Suppressor macrophage treated with lipopolysaccharide for 1 hour (primary cell): Measurements from ENCODE around the gene MAST4.

ENCODE experiments used
- DNase-seq, 3 donors: peaks; one replicate each; pipeline ENCODE4 v3.0.0-alpha.2; 2020 to 2022

Gene MAST4

GRCh38 chr5:67003685-67003934 lies 407.4 kb downstream of the MAST4 start:
- DNase-seq: no peak

GRCh38 chr5:67003935-67004729 lies 407.9 kb downstream of the MAST4 start:
- peak; percentile 52 to 60 (median 53) for DNase-seq

GRCh38 chr5:67004730-67005350 lies 408.6 kb downstream of the MAST4 start:
- DNase-seq: peak in 1 of 3 donors; percentile 42

GRCh38 chr5:67005737-67006499 lies 409.7 kb downstream of the MAST4 start:
- DNase-seq: no peak

- DNase-seq: no peak
Measured at GRCh38 chr5:67006500-67006848, 410.3 kb downstream of the MAST4 start.

GRCh38 chr5:67009028-67009427 lies 412.8 kb downstream of the MAST4 start:
- DNase-seq: no peak

GRCh38 chr5:67010684-67011409 lies 414.7 kb downstream of the MAST4 start:
- peak in 2 of 3 donors; percentile 41 to 59 for DNase-seq

GRCh38 chr5:67011422-67011821 lies 415.2 kb downstream of the MAST4 start:
- DNase-seq: no peak

- DNase-seq: no peak
Measured at GRCh38 chr5:67012171-67012570, 416.0 kb downstream of the MAST4 start.

GRCh38 chr5:67013719-67014118 lies 417.5 kb downstream of the MAST4 start:
- DNase-seq: no peak

- no peak for DNase-seq
Measured at GRCh38 chr5:67014191-67014590, 418.0 kb downstream of the MAST4 start.

- DNase-seq: no peak
Measured at GRCh38 chr5:67014957-67015400, 418.8 kb downstream of the MAST4 start.

GRCh38 chr5:67015541-67016191 lies 419.5 kb downstream of the MAST4 start:
- peak; percentile 30 to 54 (median 43) for DNase-seq

GRCh38 chr5:67019065-67019845 lies 423.1 kb downstream of the MAST4 start:
- DNase-seq: peak in 2 of 3 donors; percentile 53 to 54

GRCh38 chr5:67020096-67020615 lies 424.0 kb downstream of the MAST4 start:
- DNase-seq: no peak

GRCh38 chr5:67021031-67021430 lies 424.8 kb downstream of the MAST4 start:
- no peak for DNase-seq

- DNase-seq: no peak
Measured at GRCh38 chr5:67021521-67021920, 425.3 kb downstream of the MAST4 start.

- DNase-seq: no peak
Measured at GRCh38 chr5:67021962-67022361, 425.8 kb downstream of the MAST4 start.

GRCh38 chr5:67025457-67025856 lies 429.3 kb downstream of the MAST4 start:
- DNase-seq: no peak

GRCh38 chr5:67026278-67026677 lies 430.1 kb downstream of the MAST4 start:
- DNase-seq: no peak

GRCh38 chr5:67027171-67027570 lies 431.0 kb downstream of the MAST4 start:
- DNase-seq: no peak

GRCh38 chr5:67028371-67028770 lies 432.2 kb downstream of the MAST4 start:
- peak; percentile 66 to 80 (median 75) for DNase-seq
